ACC112 (cell line): Measurements from ENCODE around the gene PTCSC3.

Experiments
- H2AFZ ChIP-seq: fragments of 200-600 bp; sonication (generic); one replicate; pipeline ENCODE4 v1.6.0; 2017; ENCODE audit warnings: antibody characterized with exemption, low read length; ENCODE audit not compliant: unreplicated experiment
- H3K27ac ChIP-seq: fragments of 200-600 bp; sonication (generic); 2 replicates; pipeline ENCODE4 v1.5.1; 2014; ENCODE audit warnings: low read depth, mild to moderate bottlenecking, antibody characterized with exemption, low read length, moderate library complexity
- H3K27me3 ChIP-seq: fragments of 200-600 bp; sonication (generic); 2 replicates; pipeline ENCODE4 v1.6.1; 2014; ENCODE audit warnings: mild to moderate bottlenecking, antibody characterized with exemption, low read length, moderate library complexity, mixed read lengths; ENCODE audit not compliant: insufficient read depth
- H3K36me3 ChIP-seq: fragments of 200-600 bp; sonication (generic); 2 replicates; pipeline ENCODE4 v1.6.1; 2016; ENCODE audit warnings: mild to moderate bottlenecking, antibody characterized with exemption, low read length, moderate library complexity, mixed read lengths; ENCODE audit not compliant: insufficient read depth
- H3K4me1 ChIP-seq: fragments of 200-600 bp; sonication (generic); one replicate; pipeline ENCODE4 v1.6.1; 2016; ENCODE audit warnings: low read length, mixed read lengths; ENCODE audit not compliant: insufficient read depth, unreplicated experiment, control insufficient read depth
- H3K4me3 ChIP-seq: fragments of 200-600 bp; sonication (generic); 2 replicates; pipeline ENCODE4 v1.5.1; 2014; ENCODE audit warnings: mild to moderate bottlenecking, low read depth, low read length
- H3K79me2 ChIP-seq: fragments of 200-600 bp; sonication (generic); one replicate; pipeline ENCODE4 v1.6.0; 2016; ENCODE audit warnings: low read length; ENCODE audit not compliant: control insufficient read depth, unreplicated experiment, insufficient read depth

Gene PTCSC3

DNA sequence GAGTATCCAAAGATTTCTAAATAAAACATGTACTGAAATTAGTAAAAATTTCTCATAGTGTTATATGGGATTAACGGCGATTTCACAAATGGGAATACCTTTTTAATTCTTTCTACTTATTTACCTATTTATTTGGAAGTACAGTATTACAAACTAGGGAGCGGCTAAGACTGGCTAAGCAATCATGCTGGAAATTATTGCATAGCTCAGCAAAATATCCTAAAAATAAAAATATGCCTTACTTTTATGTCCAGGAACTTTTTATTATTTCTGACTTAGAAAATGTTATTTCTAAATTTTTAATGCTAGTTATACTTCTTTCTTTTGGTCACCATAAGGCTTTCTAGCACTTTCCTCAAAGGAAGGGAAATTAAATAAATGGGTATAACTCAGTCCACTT is 36.5 kb upstream of the PTCSC3 start:
- Histone ChIP-seq H2AFZ (no peak overlapping the region), H3K27ac (no peak overlapping the region), H3K4me1 (no peaks in the 10 kb centered on the region), H3K36me3 (no peaks in the 10 kb centered on the region), H3K27me3 (peaks cover 38% of the 10 kb centered on the region), H3K4me3 (no peak overlapping the region), H3K79me2 (no peaks in the 10 kb centered on the region)

DNA sequence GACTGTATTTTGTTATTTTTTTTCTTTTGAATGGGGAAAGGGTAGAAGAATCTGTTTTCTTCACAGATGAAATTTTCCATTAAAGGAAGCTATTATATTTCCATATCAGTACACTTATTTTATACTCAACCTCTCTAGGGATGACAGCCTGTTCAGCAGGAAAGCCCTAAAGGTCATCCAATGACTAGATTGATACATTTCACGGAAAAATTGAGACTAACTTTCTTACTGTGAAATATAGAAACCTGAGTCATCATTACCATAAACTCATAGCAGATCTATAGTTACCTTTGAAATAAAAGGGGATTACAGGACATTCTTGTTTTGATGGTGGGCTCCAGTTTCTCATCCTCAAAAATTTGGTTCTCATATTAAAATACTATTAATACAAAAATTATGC is 36.1 kb upstream of the PTCSC3 start:
- Histone ChIP-seq H3K79me2 (no peaks in the 10 kb centered on the region), H3K27me3 (peaks cover 34% of the 10 kb centered on the region), H3K36me3 (no peaks in the 10 kb centered on the region), H3K4me1 (no peaks in the 10 kb centered on the region), H3K27ac (no peak overlapping the region), H2AFZ (no peak overlapping the region), H3K4me3 (no peak overlapping the region)

DNA sequence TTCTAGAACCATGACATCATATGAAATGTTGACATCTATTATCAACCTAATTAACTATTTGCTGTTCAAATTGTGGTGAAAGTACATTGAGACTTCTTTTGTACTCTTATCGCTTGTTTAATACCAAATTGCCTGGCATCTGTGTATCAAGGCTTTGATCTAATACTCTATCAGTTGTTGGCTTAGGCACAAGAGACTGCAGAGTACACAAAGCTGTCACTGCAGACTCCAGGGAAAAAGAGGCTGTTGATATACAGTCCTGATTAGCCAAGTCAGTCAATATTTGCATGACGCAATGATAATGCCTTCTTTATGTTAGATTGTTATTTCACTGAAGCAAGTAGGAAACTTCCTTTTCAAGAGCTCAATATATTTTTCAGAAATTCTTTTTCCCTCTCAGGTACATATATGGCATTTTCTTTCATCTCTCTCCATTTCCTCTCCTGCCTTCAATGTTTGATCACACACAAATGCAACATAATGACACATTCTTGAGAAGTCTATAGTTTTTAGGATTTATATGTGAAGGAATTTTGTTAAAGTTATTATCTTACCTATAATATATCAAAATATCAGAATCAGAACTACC is 32.3 kb upstream of the PTCSC3 start:
- Histone ChIP-seq H2AFZ (no peak overlapping the region), H3K4me1 (no peaks in the 10 kb centered on the region), H3K79me2 (no peaks in the 10 kb centered on the region), H3K36me3 (no peaks in the 10 kb centered on the region), H3K27ac (no peak overlapping the region), H3K27me3 (peaks cover 27% of the 10 kb centered on the region), H3K4me3 (no peak overlapping the region)

DNA sequence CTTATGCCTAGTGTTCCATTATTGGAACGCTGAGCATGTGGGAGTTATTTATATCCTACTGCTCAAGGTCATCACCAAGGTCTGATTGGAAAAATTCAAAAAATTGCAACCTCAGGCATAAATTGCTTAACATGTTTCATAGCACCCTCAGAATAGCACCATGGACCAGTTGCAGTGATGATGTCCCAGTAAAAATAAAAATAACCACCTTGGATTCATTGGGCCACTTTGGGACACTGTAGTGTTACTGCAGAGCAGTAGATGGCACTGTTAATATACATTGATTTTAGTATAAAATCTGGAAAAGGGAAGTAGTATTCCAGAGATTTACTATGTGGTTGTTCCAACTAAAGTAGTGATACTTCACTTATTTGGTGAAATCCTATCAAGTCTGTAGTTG is 31.0 kb upstream of the PTCSC3 start:
- Histone ChIP-seq H3K27me3 (peaks cover 35% of the 10 kb centered on the region), H3K27ac (no peak overlapping the region), H3K79me2 (no peaks in the 10 kb centered on the region), H2AFZ (no peak overlapping the region), H3K4me3 (no peak overlapping the region), H3K4me1 (no peaks in the 10 kb centered on the region), H3K36me3 (no peaks in the 10 kb centered on the region; the same call in 1 of the 2 replicates)

DNA sequence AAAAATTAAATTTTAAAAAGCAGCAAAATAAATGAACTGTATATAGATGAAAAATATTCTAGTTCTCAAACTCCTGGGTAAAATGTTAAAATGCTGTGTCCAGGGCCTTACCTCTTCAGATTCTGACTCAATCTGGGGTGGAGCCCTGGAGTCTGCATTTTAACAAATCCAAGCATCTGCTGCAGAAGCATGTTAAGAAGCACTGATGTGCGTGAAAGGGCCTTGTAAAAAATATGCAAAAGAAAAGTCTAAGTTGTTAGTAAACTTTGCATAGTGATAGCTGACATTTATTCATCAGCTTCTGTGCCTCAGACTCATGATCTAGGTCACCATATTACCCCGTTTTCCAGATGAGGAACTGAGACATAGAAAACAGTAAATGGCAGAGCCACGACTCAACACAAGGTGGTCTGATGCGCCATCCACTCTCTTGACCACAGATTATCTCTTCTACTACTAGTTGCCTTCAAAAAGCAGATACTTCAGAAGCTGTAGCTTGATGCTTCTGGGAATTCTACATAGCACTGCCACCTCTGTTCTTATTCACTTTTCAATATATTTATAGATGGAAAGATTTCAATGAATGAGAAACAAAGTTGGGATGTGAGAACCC is 28.0 kb upstream of the PTCSC3 start:
- no peaks in the 10 kb centered on the region for H3K79me2 ChIP-seq
- H2AFZ ChIP-seq, result no peak overlapping the region
- peaks cover 64% of the 10 kb centered on the region for H3K27me3 ChIP-seq
- no peak overlapping the region for H3K4me3 ChIP-seq
- no peaks in the 10 kb centered on the region; the same call in 1 of the 2 replicates for H3K36me3 ChIP-seq
- H3K4me1 ChIP-seq, result no peaks in the 10 kb centered on the region
- no peak overlapping the region for H3K27ac ChIP-seq

DNA sequence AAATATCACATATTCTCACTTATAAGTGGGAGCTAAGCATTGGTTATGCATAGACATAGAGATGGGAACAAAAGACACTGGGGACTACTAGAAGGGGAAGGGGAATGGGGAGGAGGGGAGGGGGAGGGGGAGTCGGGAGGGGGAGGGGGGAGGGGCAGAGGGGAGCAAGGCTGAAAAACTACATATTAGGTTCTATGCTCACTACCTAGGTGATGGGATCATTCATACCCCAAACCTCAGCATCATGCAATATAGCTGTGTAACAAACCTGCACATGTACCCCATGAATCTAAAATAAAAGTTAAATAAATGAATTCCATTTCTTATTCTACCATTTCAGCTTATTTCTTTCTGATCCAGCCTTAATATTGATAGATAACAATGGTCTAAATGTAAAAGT is 21.9 kb upstream of the PTCSC3 start:
- Histone ChIP-seq H3K27ac (no peak overlapping the region), H3K79me2 (no peaks in the 10 kb centered on the region), H3K36me3 (no peaks in the 10 kb centered on the region; the same call in 1 of the 2 replicates), H3K4me3 (no peak overlapping the region), H3K4me1 (no peaks in the 10 kb centered on the region), H2AFZ (no peak overlapping the region), H3K27me3 (peaks cover 71% of the 10 kb centered on the region)

DNA sequence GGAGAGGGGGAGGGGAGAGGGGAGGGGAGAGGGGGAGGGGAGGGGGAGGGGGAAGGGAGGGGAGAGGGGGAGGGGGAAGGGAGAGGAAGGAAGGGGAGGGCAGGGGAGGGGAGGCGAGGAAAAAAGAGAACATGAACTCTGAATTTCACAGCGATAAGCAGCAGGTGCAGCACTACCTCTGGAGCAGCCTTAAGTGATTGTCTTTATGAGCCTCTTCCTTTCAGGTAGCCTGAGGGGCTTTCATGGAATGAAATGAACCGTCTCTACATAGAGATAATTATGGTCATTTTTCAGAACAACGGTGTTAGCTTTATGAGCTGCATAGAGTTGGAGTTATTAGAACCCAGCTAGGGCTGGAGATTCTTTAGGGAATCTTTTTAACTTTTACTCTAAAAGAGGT is 18.1 kb upstream of the PTCSC3 start:
- Histone ChIP-seq H3K79me2 (no peaks in the 10 kb centered on the region), H3K4me1 (no peaks in the 10 kb centered on the region), H2AFZ (no peak overlapping the region), H3K27ac (no peak overlapping the region), H3K27me3 (peaks cover 61% of the 10 kb centered on the region), H3K36me3 (no peaks in the 10 kb centered on the region), H3K4me3 (no peak overlapping the region)

DNA sequence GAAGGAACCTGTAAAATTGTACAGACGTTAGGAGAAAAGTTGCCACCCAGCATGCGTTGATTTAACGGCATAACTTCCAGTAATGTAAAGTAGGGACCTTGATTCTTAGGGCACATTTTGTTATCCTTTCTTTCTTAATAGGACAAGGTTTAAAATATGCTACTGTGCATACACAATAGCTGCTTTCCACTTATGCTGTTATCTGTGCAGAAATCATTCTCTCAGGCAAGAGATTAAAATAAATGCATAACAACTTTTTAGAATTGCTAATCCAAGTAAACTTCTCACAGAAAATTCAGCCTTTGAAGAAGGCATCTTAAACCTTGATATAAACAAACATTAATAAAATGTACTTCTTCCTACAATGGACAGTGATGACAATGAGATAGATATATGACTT is 16.0 kb upstream of the PTCSC3 start:
- Histone ChIP-seq H3K79me2 (no peaks in the 10 kb centered on the region), H3K4me1 (no peaks in the 10 kb centered on the region), H3K27ac (no peak overlapping the region), H3K36me3 (no peaks in the 10 kb centered on the region), H3K4me3 (no peak overlapping the region), H3K27me3 (peaks cover 50% of the 10 kb centered on the region), H2AFZ (no peak overlapping the region)

DNA sequence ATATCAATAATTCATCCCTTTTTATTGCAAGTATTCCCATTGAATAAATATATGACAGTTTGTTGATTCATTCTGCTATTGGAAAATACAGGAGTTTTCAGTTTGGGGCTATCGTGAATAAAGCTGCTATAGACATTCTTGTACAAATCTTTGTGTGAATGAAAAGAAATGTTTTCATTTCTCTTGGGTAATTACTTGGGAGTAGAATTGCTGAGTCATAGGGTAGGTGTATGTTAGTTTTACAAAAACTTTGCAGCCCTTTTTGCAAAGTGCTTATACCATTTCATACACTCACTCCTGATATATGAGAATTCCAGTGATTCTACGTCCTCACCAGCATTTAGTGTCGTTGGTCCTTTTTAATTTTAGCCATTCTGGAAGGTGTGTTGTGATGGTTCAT is 6.9 kb upstream of the PTCSC3 start:
- H3K27me3 ChIP-seq, result no peaks in the 10 kb centered on the region; the same call in 1 of the 2 replicates
- no peaks in the 10 kb centered on the region for H3K79me2 ChIP-seq
- H2AFZ ChIP-seq, result no peak overlapping the region
- no peak overlapping the region for H3K27ac ChIP-seq
- no peaks in the 10 kb centered on the region for H3K36me3 ChIP-seq
- H3K4me3 ChIP-seq, result no peak overlapping the region
- H3K4me1 ChIP-seq, result no peaks in the 10 kb centered on the region

DNA sequence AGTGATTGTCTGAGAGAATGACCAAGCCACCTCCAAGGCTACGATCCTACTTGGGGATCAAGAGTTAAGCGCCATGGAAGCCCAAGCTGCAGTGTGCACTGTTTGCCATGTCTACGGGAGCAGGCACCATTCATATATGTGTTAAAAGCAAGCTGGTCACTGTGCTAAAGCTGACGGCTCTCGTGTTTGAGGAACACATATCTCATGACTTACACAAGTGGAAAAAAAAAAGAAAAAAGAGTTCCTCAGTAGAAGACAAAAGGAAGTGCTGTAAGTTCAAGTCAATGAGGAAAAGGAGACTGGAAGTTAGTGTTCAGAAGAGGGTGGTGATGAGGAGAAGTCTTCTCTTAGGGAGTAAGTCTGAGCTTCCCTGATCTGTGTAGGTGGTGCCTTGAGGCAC is 4.9 kb upstream of the PTCSC3 start:
- Histone ChIP-seq H2AFZ (no peak overlapping the region), H3K79me2 (no peaks in the 10 kb centered on the region), H3K27ac (no peak overlapping the region), H3K27me3 (peaks cover 14% of the 10 kb centered on the region), H3K36me3 (no peaks in the 10 kb centered on the region), H3K4me3 (no peak overlapping the region), H3K4me1 (no peaks in the 10 kb centered on the region)

DNA sequence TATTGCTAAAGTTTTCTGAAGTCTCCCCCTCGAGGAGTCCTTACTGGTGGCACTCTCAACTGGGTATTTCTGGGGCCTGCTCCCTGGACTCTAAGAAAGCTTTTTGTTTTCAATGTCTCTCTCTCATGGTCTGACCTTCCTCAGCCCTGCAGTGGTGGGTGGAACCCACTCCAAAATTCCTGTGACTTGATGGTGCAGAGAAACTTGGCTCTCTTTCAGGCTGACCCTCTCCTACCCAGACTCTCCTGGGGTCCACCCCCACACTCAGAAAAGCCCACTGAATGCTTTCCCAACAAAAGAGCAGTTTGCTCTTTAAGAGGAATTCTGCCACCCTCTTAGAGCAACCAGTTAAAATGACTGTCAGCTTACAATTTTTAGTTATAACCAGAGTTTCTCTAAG is 967 bp upstream of the PTCSC3 start:
- no peaks in the 10 kb centered on the region for H3K79me2 ChIP-seq
- H3K27me3 ChIP-seq, result peaks cover 51% of the 10 kb centered on the region
- H3K27ac ChIP-seq, result no peak overlapping the region
- no peak overlapping the region for H2AFZ ChIP-seq
- no peaks in the 10 kb centered on the region for H3K36me3 ChIP-seq
- no peak overlapping the region for H3K4me3 ChIP-seq
- H3K4me1 ChIP-seq, result no peaks in the 10 kb centered on the region
